Hematopoietic multipotent progenitor cell treated with erythropoietin and hydrocortisone succinate and interleukin-3 and kit ligand, for 17 days (in vitro differentiated cells): ENCODE data around the gene TTLL11.

Source experiments
- DNase-seq: peaks from one replicate; pipeline ENCODE4 v3.0.0-alpha.2; 2015; ENCODE audit warnings: low spot score

TTLL11 gene

DNA sequence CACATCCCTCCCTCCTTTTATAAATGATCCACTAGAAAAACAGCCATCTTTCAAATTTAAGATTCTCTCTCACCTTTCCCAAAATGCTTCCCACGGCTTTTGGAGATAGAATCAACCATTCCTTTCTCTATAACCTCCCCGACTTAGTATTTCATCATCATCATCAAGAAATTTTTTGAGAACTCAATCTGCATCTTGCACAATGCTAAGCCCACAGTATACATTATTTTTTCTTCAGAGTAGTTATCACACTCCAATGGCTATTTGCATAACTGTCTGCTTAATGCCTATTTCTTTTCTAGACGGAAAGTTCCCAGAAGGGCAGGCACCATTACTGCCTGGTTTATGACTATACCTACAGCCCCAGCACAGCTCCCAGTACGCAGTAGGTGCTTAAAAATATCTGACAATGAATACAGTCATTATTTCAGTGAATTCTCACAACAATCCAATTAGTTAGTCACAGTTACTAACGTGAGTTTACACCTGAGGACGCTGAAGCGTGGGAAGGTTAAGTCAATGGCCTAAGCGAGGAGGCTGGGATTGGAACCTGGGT lies 212.7 kb downstream of the TTLL11 start:
- no peak for DNase-seq

DNA sequence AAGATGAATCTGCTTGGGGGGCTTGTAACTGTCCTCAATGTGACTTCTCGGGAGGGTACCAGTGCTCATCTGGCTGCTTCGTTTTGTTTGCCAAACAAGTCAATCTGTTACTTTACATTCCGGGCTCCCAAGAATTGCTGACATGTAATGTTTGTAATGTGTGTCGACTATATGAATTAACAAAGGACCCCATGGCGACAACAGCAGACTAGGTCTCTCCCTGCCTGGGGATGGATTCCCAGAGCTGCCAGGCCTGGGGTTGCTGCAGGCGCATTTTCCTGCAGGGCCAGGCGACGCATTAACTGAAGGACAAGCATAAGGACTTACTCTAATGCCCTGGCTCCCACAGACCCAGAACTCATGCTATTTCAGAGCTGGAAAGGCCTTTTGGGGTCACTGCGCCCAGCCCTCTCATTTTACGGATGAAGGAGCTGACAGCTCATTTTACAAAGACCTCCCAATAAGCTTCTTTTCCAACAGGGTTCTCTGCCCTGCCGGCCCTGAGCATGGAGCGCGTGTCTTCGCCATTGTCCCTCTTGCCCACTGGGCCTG lies 214.8 kb downstream of the TTLL11 start:
- DNase-seq = no peak

DNA sequence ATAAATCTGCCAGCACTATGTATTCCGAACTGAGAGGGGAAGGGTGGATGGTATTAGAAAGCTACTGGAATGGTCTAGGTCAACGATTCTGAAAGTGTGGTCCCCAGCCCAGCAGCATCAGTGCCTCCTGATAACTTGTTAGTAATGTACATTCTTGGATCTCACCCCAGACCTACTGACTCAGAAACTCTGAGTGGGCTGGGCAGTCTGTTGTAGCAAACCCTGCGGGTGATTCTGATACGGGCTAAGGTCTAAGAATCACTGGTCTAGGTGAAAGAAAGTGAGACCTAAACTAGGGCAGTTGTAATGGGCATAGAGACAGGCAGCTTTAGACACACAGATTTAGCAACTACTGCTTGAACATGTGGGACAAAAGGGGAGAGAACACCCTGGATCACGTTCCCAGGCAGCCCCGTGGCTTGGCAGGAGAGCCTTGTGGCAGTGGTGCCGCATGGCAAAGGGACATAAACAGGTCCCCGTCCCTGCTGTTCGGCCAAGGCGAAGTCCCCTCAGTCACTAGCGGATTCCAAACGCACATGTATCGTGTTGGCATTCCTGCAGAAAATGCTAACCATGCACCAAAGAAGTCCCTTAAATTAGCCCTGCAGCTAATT lies 216.3 kb downstream of the TTLL11 start:
- DNase-seq = no peak

DNA sequence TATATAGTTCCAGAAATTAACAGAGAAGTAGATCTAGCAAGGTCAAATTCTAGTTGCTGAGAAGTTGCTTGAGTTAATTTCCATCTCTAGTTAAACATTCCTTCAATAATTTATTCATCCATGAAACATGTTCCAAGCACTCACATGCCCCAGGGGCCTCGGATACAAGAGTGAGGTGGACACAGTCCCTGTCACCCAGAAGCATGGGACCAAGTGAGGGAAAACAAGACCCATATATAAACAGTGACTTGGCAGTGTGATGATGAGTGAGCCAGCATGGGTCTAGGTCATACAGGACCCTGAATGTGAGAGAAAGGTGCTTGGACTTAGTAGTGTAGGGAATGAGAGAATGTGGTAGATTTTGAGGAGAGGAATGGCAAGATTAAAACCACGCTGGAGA lies 216.9 kb downstream of the TTLL11 start:
- no peak for DNase-seq

DNA sequence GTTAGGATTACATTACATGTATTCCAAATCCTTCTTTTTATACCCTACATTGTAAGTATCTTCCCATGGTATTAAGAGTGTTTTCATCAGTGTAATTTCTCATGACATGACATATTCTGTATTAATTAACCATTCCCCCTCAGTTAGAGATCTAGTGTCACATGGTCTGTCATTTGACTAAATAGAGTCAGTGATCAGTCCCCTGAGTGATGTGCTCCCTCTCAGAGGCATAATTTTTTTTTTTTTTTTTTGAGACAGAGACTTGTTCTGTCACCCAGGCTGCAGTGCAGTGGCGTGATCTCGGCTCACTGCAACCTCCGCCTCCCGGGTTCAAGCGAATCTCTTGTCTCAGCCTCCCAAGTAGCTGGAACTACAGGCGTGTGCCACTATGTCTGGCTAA lies 218.6 kb downstream of the TTLL11 start:
- no peak for DNase-seq

DNA sequence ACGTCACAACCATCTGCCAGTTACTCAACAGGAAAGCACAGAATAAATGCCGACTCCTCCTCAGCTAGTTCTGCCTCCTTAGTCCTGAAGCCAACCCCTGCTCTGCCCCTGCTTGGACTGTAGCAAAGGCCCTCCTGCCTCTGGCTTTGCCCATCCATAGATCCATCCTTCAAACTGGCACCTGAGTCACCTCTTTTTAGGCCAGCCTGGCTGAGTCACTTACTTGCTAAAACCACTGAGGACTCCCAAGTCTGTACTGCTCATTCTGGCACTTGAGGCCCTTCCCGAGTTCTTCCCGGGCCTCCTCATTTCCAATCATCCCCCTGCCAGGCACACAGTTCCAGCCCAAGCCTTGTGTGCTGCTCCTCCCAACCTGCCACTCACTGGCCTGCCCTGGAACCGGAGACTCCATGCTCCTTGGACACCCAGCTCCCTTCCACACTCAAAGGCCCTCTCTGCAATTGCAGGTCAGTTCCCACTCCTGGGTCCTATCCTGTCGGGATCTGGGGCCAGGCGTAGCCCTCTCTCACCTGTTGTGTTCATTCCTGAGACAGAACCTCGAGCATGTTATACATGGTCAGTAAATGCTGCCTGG lies 221.6 kb downstream of the TTLL11 start:
- DNase-seq = no peak

DNA sequence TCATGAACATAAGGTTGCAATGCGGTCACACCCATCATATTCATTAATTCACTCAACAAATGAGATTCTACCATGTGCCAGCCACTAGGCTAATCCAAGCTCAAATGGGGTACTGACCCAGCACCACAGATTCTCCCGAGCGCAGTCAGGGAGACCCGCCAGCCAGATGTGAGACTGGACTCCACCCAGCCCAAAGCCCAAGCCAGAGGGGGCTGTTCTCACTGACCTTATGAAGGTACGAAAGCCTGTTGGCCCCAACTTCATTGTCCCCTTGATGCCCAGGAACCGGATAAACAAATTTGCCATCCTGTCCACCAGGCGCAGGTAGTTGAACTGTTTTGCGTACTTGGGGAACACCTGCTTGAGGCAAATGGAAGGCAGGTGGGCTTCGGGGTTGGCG lies 222.8 kb downstream of the TTLL11 start:
- DNase-seq = no peak

DNA sequence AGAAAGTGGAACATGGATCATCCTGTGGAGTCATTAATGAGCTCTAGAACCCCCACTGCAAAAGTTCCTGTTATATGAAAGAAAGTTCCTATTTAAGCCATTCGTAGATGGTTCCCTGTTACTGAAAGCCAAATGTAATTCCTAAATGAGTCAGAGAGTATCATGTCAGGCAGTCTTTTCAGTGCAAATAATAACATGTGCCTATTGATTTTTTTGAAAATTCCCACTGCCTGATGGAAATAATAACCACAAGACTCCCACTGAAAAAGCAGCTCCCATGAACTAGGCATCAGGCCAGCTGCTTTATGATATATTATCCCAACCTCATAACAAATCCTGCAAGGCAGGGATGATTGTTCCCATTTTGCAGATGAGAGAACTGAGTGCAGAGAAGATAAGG lies 224.5 kb downstream of the TTLL11 start:
- DNase-seq = no peak

DNA sequence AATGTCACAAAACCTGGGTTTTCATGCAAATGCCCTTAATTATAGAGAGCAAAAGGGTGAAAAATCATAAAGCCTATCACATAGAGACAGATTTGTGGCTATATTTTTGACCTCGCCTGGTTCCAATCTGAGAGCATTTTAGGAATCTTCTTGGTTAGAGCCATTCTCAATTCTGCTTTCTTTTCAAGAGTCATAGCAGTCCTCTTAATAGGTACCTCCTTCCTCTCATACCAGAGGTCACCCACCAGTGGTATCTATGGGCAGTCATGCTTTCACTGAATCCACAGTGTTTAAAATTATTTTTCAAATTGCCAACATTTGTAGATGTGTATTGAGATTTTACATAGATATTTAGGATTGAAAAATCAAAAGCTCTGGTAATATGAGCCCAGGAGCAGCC lies 226.2 kb downstream of the TTLL11 start:
- no peak for DNase-seq

DNA sequence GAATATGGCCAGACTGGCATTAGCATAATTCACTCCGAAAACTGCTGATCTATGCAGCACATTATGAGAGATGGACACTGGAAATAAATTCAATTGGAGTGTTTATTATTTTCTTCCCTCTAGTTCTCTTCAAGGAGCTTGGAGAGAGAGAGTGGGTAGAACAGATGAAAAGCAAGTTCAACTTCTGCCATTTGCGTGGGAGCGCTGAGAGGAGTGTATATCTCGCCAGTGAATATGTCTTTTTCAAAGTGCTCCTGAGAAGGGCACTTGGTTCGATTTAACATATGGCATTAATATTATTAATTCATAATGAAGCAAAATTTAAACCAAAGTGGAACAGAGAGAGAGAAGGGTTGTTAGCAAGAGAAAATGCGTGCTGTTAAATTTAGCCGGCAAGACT lies 227.2 kb downstream of the TTLL11 start:
- no peak for DNase-seq

DNA sequence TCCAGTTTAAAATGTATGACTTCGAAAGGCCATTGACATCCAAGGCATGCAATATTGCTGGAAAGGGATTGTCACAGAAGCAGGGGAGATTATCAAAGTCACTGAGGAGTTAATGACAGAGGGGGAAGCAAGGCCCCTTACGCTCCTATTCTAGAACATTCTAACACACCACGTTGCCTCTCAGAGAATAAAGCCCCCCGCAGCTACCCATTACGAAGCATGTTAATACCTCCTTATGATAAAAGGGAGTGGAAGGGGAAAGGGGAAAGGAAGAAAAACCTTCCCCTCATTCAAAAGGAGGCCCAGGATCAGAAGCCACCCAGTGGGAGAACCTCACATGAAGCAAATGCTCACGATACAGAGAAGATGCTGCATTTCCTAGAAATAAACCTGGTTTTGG lies 228.0 kb downstream of the TTLL11 start:
- DNase-seq = no peak

DNA sequence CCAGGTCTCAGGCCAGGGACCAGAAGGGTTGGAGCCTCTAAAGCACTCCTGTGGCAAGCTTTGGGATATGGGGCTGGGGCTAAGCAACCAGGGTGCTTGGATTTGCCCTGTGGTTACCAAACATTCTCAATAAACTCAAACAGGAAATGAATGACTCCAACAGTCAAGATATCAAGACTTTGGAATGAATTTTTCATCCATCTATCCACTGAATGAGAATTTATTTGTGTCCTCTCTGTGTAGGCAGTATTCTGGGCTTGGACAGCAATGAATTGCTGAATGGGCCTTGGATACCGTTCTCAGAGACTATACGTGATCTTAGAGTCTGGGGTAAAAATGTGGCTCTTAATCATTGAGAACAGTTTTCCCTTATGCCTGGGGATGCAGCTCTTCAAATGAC lies 229.2 kb downstream of the TTLL11 start:
- no peak for DNase-seq

DNA sequence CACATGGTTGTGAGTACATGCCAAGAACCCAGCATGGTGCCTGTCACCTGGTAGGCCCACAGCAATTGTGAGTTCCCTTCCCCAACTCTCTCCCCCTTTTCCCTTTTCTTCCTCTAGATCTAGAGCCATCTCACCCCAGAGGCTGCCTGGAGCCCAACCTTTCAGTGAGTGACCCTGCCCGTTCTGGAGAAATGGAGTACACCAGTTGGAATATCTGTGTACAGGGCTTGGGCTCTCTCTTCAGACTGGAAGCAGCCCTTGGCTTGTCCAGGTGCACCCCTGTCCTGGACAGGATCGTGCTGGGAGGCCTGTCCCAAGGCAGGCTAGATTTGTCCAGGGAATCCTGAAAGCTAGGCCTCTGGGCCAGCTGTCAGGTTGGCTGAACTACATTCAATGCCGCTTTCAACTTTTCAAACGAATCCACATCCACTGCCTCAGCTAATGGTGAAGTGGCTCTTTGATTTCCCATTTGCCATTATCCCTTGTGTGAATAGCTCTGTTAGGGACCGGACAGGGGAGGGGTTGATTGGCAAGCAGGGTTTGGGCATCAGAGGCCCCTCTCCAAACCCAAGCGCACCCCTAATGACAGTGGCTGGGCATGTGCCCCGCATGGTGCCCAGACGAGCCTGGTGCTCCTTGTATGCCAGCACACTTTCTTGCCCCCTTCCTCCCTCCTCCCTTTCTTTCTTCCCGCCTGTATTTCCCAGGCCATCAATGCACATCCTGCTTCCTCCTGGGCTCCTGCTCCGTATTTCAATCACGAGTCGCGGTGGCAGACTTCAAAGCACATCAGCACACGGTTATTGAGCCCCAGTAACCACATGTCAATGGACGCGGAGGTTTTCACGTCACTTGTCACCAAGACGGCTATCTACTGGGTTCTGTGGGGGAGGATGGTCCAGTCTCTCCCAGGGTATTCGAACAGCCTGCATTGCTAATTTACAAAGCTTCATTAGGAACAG lies 230.5 kb downstream of the TTLL11 start:
- no peak for DNase-seq

DNA sequence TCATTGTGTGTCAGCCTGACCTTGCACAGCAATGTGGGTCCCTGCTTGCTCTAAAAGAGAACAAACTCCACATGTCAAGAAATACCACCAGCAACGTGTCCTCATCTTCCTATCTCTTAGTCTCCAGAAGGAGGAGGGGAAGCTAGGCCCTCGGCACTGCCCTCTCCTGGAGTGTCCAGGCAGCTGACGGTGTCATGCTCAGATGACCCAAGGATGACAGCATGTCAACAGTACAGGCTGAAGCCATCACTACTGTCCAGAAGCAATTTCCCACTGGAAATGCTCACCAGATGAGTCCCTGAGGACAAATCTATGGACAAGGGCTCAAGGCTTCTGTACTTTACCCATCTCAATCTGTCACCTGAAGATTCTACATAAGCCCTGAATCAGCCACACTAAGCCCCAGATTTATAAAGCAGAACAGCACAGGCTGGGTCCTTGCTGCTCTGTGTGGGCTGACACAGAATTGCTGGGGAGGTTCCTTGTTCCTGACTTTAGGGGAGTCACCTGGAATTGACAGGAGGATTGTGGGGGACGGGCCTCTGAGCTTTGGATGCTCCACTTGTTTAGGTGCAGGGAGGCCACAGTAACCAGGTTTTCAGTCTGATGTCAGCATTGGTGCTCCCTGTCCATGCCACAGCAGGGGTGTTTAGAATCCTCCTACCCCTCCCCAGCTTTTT lies 231.5 kb downstream of the TTLL11 start:
- DNase-seq = peak; percentile 33

DNA sequence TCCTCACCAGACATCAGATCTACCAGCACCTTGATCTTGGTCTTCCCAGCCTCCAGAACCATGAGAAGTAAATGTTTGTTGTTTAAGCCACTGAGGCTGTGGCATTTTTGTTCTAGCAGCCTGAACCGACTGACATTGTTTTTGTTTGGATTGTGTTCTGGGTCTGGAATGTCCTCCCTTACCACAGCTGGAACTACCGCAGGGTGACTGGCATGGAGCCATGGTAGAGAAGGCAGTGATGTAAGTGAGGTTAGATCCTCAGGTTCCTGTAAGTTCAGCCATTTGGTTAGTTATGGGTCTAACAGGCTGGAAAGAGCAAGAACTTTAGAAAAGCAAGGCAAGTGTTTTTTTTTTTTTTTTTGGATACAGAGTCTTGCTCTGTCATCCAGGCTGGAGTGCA lies 232.4 kb downstream of the TTLL11 start:
- DNase-seq = no peak

DNA sequence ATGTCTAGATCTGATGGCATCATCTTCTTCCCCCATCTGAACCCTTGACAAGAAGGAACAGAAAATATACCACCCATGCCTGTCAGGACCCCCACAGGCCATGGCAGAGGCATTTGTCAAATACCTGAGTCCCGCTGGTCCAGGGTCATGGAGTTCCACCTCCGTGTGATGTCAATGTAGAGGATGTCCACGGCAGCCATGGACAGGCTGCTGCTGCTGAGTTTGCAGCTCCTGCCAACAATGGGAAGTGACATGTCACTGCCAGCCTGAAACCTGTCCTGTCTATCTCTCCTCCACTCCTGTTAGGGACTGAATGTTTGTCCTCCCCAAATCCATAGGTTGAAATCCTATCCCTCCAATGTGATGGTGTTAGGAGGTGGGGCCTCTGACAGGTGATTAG lies 232.9 kb downstream of the TTLL11 start:
- DNase-seq = no peak

DNA sequence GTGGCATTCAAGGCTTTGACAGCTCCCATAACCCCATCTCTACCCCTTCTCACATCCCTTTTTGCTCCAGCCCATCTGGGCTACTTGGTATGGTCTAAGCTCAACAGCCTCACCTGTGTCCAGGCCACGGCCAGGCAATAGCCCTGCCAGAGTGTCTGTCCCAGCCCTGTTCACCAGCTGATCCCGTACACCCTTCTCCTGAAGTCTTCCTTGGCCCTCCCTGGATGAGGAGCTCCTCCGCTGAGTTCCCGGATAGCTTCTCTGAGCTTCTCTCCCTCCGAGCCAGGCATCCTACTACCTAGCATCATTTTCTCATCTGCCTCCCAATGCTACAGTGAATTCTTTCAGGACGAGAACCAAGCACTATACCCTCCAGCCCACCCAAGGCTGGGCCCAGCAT lies 233.5 kb downstream of the TTLL11 start:
- DNase-seq = no peak

DNA sequence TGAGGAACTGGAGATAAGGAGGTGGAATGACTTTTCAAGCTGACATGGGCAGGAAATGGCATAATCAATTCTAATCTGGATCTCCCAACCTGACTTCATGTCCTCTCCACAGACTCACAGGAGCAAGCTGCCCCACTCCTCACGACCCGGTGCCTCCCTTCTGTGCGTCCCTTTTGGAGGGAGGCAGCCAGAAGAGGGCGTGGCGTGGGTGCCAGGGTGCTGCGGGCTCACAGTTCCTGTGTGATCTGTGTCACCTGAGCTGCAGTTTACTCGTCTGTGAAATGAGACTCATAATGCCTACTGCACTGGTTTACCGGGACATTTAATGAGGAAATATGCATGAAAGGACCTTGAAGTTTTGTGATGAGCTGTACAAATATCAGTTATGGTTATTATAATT lies 234.3 kb downstream of the TTLL11 start:
- DNase-seq = no peak

DNA sequence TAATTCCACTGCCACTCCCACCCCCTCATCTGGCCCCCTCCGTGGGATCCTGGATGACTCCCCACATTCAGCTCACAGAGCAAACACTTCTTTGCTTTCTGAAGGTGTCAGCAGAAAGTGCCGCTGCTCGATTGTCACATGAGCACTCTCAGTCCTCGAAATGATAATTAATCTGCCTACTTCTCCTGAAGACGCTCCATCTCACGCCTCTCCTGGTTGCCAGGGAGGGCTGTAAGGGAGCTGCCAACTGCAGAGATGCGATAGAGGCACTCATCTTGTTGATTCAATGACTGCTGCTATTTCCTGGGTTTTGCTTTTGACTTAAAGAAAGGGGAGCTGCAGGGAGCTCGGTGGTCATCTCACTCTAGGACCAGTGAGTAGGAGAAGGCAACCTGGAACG lies 235.2 kb downstream of the TTLL11 start:
- DNase-seq = no peak

DNA sequence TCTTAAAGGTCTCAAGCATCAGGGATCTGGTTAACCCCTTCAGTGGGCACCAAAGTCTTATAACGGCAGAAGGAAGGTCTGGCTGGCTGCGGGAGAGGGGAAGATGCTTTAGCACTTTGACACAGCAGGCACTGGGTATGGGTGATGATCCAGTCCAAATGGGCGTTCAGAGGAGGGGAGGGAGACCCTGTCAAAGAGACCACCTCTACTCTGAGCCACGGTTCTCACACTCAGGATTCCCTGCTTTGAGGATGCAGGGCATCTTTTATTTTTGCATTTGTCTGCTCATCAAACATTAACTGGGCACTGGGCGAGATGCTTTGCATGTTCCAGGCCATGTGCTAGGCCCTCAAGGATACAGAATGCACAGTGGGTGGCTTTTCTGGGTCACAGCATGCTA lies 237.6 kb downstream of the TTLL11 start:
- DNase-seq = no peak

DNA sequence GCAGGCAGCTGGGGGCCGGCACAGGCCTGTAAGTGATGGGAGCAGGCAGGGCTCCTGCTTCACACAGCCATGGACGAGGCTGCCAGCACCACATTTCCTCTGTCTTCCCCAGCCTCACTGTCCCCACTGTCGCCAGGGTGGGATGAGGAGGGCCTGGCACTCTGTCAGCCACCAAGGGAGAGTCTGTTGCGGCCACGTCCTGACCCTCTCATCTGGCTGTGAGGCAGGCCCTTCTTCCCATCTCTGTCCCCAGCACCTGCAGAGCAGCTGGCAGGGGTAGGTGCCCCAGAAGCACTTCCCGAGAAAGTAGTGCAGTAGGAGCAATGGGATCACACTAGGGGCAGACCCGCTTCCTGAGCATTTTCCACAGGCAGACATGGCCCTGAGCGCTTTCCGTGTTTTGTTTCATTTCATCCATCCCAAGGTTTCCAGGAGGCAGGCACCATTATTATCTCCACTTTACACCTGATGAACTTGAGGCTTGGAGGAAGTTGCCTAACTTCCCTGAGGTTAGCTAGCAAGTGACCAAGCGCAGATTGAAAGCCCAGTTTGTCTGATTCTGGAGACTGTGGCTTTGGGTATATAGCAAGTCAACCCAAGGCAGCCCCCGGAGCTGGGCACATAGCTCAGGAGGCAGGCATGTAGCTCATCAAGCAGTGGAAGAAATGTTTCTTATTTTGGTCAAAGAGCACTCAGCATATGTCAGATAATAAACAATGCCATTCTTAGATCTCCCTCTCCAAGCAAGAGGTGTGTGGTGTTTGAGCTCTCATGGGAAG lies 239.3 kb downstream of the TTLL11 start:
- DNase-seq = no peak
